Progenitor cell of endocrine pancreas (in vitro differentiated cells): ENCODE data around the gene FAM187B. TPM values are rescaled to one million over a fixed set of nuclear protein-coding genes. Genes with fewer than 3 reads are reported as not detected.

Source experiments
- DNase-seq: peaks from one replicate; pipeline ENCODE4 v3.0.0; 2021; ENCODE audit warnings: low spot score; ENCODE audit not compliant: unreplicated experiment
- H3K27ac Mint-ChIP-seq: 2 replicates; pipeline ENCODE4 v1.8.0; 2021; ENCODE audit warnings: mild to moderate bottlenecking, moderate library complexity, mixed read lengths
- H3K27me3 Mint-ChIP-seq: 2 replicates; pipeline ENCODE4 v1.8.0; 2021; ENCODE audit warnings: mixed read lengths
- H3K36me3 Mint-ChIP-seq: 2 replicates; pipeline ENCODE4 v1.8.0; 2022; ENCODE audit warnings: mixed read lengths; ENCODE audit not compliant: insufficient read depth
- H3K4me1 Mint-ChIP-seq: 2 replicates; pipeline ENCODE4 v1.8.0; 2021; ENCODE audit warnings: low read depth, mixed read lengths
- H3K4me3 Mint-ChIP-seq: 2 replicates; pipeline ENCODE4 v1.8.0; 2021; ENCODE audit warnings: low read depth, mild to moderate bottlenecking, moderate library complexity, mixed read lengths
- H3K9me3 Mint-ChIP-seq: 2 replicates; pipeline ENCODE4 v1.8.0; 2021; ENCODE audit warnings: low read depth, mixed read lengths
- CTCF ChIP-seq: fragments of 200-600 bp; sonication (generic); IDR thresholded peaks from one replicate; pipeline ENCODE4 v1.5.0; 2021; ENCODE audit warnings: antibody characterized with exemption, mild to moderate bottlenecking; ENCODE audit not compliant: unreplicated experiment
- total RNA-seq: library from RNA; stranded (reverse); gene quantifications from 2 replicates; pipeline ENCODE4 v1.2.1, GENCODE V29; 2021

The FAM187B gene
- total RNA-seq, 1 donor from 2014 or later: not detected

GRCh38 chr19:35272122-35272719 is 43.7 kb upstream of the FAM187B start:
- H3K27ac Mint-ChIP-seq: no peak overlapping the region
- no peaks in the 10 kb centered on the region for H3K27me3 Mint-ChIP-seq
- no peak for TF ChIP-seq CTCF
- no peak for DNase-seq
- H3K4me1 Mint-ChIP-seq: peaks cover 4% of the 10 kb centered on the region
- no peak overlapping the region for H3K4me3 Mint-ChIP-seq
- H3K9me3 Mint-ChIP-seq: no peaks in the 10 kb centered on the region
- H3K36me3 Mint-ChIP-seq: peaks cover 20% of the 10 kb centered on the region

GRCh38 chr19:35271546-35271945 is 43.0 kb upstream of the FAM187B start:
- Mint-ChIP-seq H3K36me3 (peaks cover 18% of the 10 kb centered on the region), H3K4me1 (peaks cover 4% of the 10 kb centered on the region), H3K4me3 (no peak overlapping the region), H3K27ac (no peak overlapping the region), H3K9me3 (no peaks in the 10 kb centered on the region), H3K27me3 (no peaks in the 10 kb centered on the region)
- DNase-seq: no peak
- no peak for TF ChIP-seq CTCF

GRCh38 chr19:35270381-35270811 is 41.9 kb upstream of the FAM187B start:
- TF ChIP-seq CTCF: no peak
- Mint-ChIP-seq H3K4me3 (no peak overlapping the region), H3K4me1 (peaks cover 7% of the 10 kb centered on the region), H3K36me3 (peaks cover 12% of the 10 kb centered on the region), H3K9me3 (no peaks in the 10 kb centered on the region), H3K27me3 (no peaks in the 10 kb centered on the region), H3K27ac (no peak overlapping the region)
- DNase-seq: no peak

GRCh38 chr19:35269438-35270117 is 41.0 kb upstream of the FAM187B start:
- peak overlapping the region; percentile 82 for H3K27ac Mint-ChIP-seq
- peaks cover 14% of the 10 kb centered on the region for H3K36me3 Mint-ChIP-seq
- no peaks in the 10 kb centered on the region for H3K27me3 Mint-ChIP-seq
- H3K9me3 Mint-ChIP-seq: no peaks in the 10 kb centered on the region
- peak overlapping the region; percentile 63 for H3K4me3 Mint-ChIP-seq
- H3K4me1 Mint-ChIP-seq: peaks cover 7% of the 10 kb centered on the region
- TF ChIP-seq CTCF: peak; percentile 98
- DNase-seq: peak; percentile 94

- peak; percentile 54 for DNase-seq
- H3K4me1 Mint-ChIP-seq: peaks cover 7% of the 10 kb centered on the region
- peak within 1 kb of the TSS; percentile 93 for H3K27ac Mint-ChIP-seq
- H3K36me3 Mint-ChIP-seq: peaks cover 18% of the 10 kb centered on the region
- TF ChIP-seq CTCF: no peak
- H3K4me3 Mint-ChIP-seq: peak within 1 kb of the TSS; percentile 87
- no peaks in the 10 kb centered on the region for H3K9me3 Mint-ChIP-seq
- H3K27me3 Mint-ChIP-seq: no peaks in the 10 kb centered on the region
Measured at GRCh38 chr19:35268536-35269437, 40.2 kb upstream of the FAM187B start, which contains the start of gene USF2. Gene USF2 (plus strand): TSS chr19:35268962. CDS start chr19:35269102, 140 bp downstream.
